Measurements from ENCODE around the gene CXCL5.

CXCL5 gene

DNA sequence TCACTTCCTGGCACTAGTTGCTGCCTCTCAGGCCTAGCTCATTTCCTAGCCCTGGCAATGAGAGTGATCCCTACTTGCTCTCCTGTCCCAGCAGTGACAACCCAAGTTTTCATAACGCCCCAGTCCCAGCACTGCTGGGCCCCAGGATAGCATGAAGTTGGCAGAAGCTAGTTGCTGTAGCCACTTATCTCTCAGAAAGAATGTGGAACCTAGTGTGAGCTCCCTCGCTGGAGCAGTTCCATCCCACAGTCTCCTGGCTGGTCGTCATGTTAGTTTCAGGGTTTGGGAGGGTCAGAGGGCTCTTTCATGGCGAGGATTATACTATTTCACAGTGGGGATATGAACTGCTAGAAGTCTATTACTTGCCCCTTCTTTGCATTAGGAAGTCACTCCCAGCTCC lies 21.8 kb downstream of the CXCL5 start:
- no peak for DNase-seq (ENCODE audit: low read depth, low spot score)
- ChIA-PET POLR2A (interaction anchor here (0.5 kb wide), 1 partner anchor 104 kb away, joined by 3 read pairs; no protein-coding TSS in a partner anchor), CTCF (interaction anchor here (1.2 to 3.2 kb wide), 3 partner anchors 12 to 158 kb away, joined by 3 to 8 read pairs (median 5); no protein-coding TSS in a partner anchor)
- no peak overlapping the region for H3K4me3 ChIP-seq (ENCODE audit: low read depth, low read length)
- TF ChIP-seq, protein P1, sequence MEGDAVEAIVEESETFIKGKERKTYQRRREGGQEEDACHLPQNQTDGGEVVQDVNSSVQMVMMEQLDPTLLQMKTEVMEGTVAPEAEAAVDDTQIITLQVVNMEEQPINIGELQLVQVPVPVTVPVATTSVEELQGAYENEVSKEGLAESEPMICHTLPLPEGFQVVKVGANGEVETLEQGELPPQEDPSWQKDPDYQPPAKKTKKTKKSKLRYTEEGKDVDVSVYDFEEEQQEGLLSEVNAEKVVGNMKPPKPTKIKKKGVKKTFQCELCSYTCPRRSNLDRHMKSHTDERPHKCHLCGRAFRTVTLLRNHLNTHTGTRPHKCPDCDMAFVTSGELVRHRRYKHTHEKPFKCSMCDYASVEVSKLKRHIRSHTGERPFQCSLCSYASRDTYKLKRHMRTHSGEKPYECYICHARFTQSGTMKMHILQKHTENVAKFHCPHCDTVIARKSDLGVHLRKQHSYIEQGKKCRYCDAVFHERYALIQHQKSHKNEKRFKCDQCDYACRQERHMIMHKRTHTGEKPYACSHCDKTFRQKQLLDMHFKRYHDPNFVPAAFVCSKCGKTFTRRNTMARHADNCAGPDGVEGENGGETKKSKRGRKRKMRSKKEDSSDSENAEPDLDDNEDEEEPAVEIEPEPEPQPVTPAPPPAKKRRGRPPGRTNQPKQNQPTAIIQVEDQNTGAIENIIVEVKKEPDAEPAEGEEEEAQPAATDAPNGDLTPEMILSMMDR (IDR thresholded peaks at IDR 0.05; ENCODE audit: insufficient read depth, low read length, missing control alignments): no peak

DNA sequence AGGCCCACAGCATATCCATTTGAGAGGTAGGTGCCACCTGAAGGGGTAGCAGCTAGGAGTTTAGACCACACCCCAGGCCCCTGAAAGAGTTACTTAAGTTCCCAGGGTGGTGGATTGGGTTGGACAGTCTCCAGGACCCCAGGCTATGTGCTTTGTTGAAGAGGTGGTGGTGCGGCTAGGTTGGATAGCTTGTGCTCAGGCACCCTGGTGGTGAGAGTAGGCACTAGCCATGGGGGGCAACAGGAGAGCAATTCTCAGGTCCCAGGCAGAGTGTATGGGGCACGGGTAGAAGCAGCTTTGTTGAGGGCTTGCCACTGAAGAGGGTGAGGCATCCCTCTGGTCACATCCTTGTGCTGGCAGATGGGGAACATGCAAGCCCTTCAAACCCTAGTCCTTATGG lies 22.3 kb downstream of the CXCL5 start:
- TF ChIP-seq, protein P1 (IDR thresholded peaks at IDR 0.05; ENCODE audit: insufficient read depth, low read length, missing control alignments): no peak
- DNase-seq (ENCODE audit: low read depth, low spot score): no peak
- CTCF ChIA-PET: interaction anchor here (1.2 to 3.2 kb wide), 2 partner anchors 52 to 159 kb away, joined by 3 to 8 read pairs; no protein-coding TSS in a partner anchor

DNA sequence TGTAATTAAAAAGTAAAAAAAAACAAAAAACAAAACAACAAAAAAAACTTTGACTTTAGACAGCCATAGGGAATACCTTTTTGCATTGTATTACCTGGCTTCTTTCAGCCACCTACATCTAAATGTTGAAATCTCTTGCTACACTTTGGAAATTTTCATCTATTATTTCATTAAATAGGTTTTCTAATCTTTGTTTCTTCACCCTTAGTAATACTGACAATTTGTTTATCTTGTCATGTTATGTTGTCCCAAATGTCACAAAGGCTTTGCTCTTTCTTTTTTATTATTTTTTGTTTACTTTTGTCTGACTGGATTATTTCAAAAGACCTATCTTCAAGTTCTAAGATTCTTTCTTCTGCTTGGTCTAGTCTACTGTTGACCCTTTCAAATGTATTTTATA lies 24.1 kb downstream of the CXCL5 start:
- POLR2A ChIA-PET: no interaction called here
- TF ChIP-seq, protein P1 (IDR thresholded peaks at IDR 0.05; ENCODE audit: insufficient read depth, low read length, missing control alignments): no peak
- H3K4me3 ChIP-seq (ENCODE audit: low read depth, low read length): no peak overlapping the region
- no peak for DNase-seq (ENCODE audit: low read depth, low spot score)
- CTCF ChIA-PET: no interaction called here

More for the DNA sequence above, 22.3 kb downstream of the CXCL5 start:
- no peak overlapping the region for H3K4me3 ChIP-seq (ENCODE audit: low read depth, low read length)
- POLR2A ChIA-PET: interaction anchor here (0.5 kb wide), 1 partner anchor 104 kb away, joined by 3 read pairs; no protein-coding TSS in a partner anchor

DNA sequence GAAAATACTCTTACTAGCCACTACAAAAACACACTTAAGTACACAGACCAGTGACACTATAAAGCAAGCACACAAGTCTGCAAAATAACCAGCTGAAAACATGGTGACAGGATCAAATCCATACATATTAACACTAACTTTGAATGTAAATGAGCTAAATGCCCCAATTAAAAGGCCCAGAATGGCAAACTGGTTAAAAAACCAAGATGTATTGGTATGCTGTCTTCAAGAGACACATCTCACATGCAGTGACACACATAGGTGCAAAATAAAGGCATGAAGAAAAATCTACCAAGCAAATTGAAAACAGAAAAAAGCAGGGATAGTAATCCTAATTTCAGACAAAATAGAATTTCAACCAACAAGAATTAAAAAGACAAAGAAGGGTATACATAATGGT lies 27.5 kb downstream of the CXCL5 start:
- H3K4me3 ChIP-seq (ENCODE audit: low read depth, low read length): no peak overlapping the region
- TF ChIP-seq, protein P1 (IDR thresholded peaks at IDR 0.05; ENCODE audit: insufficient read depth, low read length, missing control alignments): no peak
- DNase-seq (ENCODE audit: low read depth, low spot score): no peak
- ChIA-PET CTCF (no interaction called here), POLR2A (no interaction called here)

DNA sequence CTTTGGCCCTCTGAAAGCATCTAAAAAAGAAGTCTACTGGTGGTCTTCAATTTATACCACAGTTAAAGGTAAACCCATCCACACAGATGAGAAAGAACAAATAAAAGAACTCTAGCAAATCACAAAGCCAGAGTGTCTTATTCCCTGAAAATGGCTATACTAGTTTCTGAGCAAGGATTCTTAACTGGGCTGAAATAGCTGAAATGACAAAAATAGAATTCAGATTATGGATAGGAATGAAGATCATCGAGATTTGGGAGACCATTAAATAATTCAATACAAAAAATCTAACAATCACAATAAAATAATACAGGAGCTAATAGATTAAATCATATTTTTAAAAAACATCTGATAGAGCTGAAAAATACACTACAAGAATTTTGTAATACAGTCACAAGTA lies 28.5 kb downstream of the CXCL5 start:
- TF ChIP-seq, protein P1 (IDR thresholded peaks at IDR 0.05; ENCODE audit: insufficient read depth, low read length, missing control alignments): no peak
- H3K4me3 ChIP-seq (ENCODE audit: low read depth, low read length): no peak overlapping the region
- no peak for DNase-seq (ENCODE audit: low read depth, low spot score)
- ChIA-PET CTCF (no interaction called here), POLR2A (no interaction called here)

DNA sequence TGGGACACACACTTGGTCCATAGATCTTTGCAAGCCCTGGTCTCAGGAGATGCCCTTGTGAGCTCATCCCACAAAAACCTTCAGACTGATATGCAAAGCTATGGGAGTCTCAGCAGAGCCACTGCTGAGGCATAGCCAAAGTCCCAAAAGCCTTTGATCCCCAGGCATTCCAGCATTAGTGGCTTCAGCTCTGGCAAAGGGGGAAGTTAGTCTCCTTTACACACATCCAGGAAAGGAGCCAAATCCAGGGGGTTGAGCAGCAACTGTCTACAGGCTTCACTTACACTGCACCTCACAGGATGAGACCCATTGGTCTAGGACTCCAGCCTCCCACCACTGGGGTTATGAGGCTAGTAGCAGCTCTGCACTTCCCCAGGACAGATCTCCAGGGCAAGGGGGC lies 30.6 kb downstream of the CXCL5 start:
- no peak overlapping the region for H3K4me3 ChIP-seq (ENCODE audit: low read depth, low read length)
- CTCF ChIA-PET: interaction anchor here (0.8 kb wide), 1 partner anchor 238 kb away, joined by 4 read pairs; no protein-coding TSS in a partner anchor
- DNase-seq (ENCODE audit: low read depth, low spot score): no peak
- TF ChIP-seq, protein P1 (IDR thresholded peaks at IDR 0.05; ENCODE audit: insufficient read depth, low read length, missing control alignments): no peak
- POLR2A ChIA-PET: no interaction called here

Measured in AG04449 (cell line).